Neural crest cell (in vitro differentiated cells): ENCODE data around the gene LPCAT2. TPM values are rescaled to one million over a fixed set of nuclear protein-coding genes. Genes with fewer than 3 reads are reported as not detected.

ENCODE experiments used
- DNase-seq: peaks from one replicate; pipeline ENCODE4 v3.0.0; 2021; ENCODE audit warnings: low read depth, mixed read lengths, low spot score
- H3K27ac Mint-ChIP-seq: one replicate; pipeline ENCODE4 v1.8.0; 2021; ENCODE audit warnings: mild to moderate bottlenecking, mixed read lengths; ENCODE audit not compliant: unreplicated experiment
- H3K27me3 Mint-ChIP-seq: 2 replicates; pipeline ENCODE4 v1.8.0; 2021; ENCODE audit warnings: low read depth, mild to moderate bottlenecking, mixed read lengths
- H3K36me3 Mint-ChIP-seq: 2 replicates; pipeline ENCODE4 v1.8.0; 2021; ENCODE audit warnings: low read depth, mild to moderate bottlenecking, mixed read lengths
- H3K4me1 Mint-ChIP-seq: 2 replicates; pipeline ENCODE4 v1.8.0; 2021; ENCODE audit warnings: mixed read lengths
- H3K4me3 Mint-ChIP-seq: one replicate; pipeline ENCODE4 v1.8.0; 2021; ENCODE audit warnings: mild to moderate bottlenecking, mixed read lengths
- H3K9me3 Mint-ChIP-seq: 2 replicates; pipeline ENCODE4 v1.8.0; 2021; ENCODE audit warnings: mixed read lengths
- CTCF ChIP-seq: fragments of 200-600 bp; sonication (generic); conservative IDR thresholded peaks from 2 replicates; pipeline ENCODE4 v1.5.0; 2021; ENCODE audit warnings: antibody characterized with exemption, mild to moderate bottlenecking
- total RNA-seq: library from RNA; stranded (reverse); gene quantifications from 2 replicates; pipeline ENCODE4 v1.2.1, GENCODE V29; 2021

The LPCAT2 gene
- total RNA-seq, 1 donor from 2014 or later, result 7.2 TPM

DNA sequence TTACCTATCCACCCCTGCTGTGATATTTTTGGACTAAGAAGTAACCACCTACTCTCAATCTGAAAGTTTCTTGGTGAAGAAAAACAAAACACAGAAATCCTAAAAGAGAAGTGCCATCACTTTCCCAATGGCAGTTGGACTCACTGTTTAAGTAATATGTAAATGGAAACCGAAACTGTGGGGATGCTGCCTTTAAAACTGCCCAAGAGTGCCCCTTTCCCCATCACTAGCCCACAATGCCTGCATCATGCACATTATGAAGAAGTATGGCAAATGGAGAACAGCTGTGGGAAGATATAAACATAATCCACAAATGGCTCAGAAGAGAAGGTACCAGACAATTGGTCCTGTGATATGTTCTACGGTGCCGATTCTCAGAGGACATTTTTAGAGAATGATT, 113.4 kb downstream of the LPCAT2 start:
- Mint-ChIP-seq H3K27ac (no peak overlapping the region), H3K4me1 (no peaks in the 10 kb centered on the region), H3K36me3 (no peaks in the 10 kb centered on the region), H3K9me3 (peaks cover 2% of the 10 kb centered on the region), H3K27me3 (peaks cover 6% of the 10 kb centered on the region), H3K4me3 (no peak overlapping the region)
- no peak for DNase-seq
- TF ChIP-seq CTCF, result no peak

GRCh38 chr16:55622930-55623561, 114.2 kb downstream of the LPCAT2 start:
- Mint-ChIP-seq H3K9me3 (peaks cover 5% of the 10 kb centered on the region), H3K27ac (no peak overlapping the region), H3K36me3 (no peaks in the 10 kb centered on the region), H3K4me3 (no peak overlapping the region), H3K27me3 (peaks cover 6% of the 10 kb centered on the region), H3K4me1 (no peaks in the 10 kb centered on the region)
- TF ChIP-seq CTCF, result peak; percentile 47
- DNase-seq, result no peak

DNA sequence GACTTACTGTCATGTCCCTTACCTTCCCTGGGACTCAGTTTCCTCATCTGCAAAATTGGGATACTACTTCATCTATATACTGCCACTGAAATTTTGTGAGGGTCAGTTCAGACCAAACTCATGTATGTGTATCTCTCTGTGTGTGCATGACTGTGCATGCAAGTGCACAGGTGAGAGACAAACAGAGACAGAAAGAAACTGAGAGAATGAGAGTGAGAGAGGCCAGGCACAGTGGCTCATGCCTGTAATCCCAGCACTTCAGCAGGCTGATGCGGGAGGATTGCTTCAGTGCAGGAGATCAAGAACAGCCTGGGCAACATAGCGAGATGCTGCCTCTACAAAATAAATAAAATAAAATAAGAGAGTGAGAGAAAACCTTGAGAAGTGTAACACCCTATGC, 114.8 kb downstream of the LPCAT2 start:
- DNase-seq, result no peak
- no peaks in the 10 kb centered on the region for H3K36me3 Mint-ChIP-seq
- peaks cover 6% of the 10 kb centered on the region for H3K27me3 Mint-ChIP-seq
- peaks cover 5% of the 10 kb centered on the region for H3K9me3 Mint-ChIP-seq
- no peaks in the 10 kb centered on the region for H3K4me1 Mint-ChIP-seq
- H3K4me3 Mint-ChIP-seq, result no peak overlapping the region
- TF ChIP-seq CTCF, result no peak
- no peak overlapping the region for H3K27ac Mint-ChIP-seq

DNA sequence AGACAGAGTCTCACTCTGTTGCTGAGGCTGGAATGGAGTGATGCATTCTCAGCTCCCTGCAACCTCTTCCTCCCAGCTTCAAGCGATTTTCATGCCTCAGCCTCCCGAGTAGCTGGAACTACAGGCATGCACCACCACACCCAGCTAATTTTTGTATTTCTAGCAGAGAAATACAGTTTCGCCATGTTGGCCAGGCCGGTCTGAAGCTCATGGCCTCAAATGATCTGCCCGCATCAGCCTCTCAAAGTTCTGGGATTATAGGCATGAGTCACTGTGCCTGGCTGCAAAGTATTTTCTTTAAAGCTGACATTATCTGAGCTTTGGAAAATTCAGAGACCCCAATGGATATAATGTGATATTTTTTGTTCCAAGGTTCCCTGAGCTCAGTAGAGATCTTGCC, 115.8 kb downstream of the LPCAT2 start:
- no peak for TF ChIP-seq CTCF
- Mint-ChIP-seq H3K27me3 (no peaks in the 10 kb centered on the region), H3K36me3 (no peaks in the 10 kb centered on the region), H3K27ac (no peak overlapping the region), H3K4me1 (no peaks in the 10 kb centered on the region), H3K9me3 (peaks cover 3% of the 10 kb centered on the region), H3K4me3 (no peak overlapping the region)
- no peak for DNase-seq

DNA sequence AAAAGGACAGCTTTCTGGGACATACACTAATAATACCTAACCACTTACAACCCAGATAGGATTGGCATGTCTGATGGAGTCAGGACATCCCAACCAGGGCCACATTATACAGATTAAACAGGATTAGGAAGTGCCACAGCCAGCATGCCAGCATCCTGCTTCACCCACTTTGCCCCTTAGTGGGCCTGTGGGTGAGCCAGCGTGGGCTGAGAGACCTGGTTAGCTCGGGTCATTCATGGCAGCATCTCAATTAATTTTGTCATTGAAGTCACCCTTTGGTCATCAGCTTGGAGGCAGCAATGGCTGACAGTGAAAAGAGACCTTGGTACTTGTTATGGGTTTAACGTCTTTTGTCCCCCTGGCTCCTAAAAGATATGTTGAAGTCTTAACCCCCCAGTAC, 117.0 kb downstream of the LPCAT2 start:
- no peak for DNase-seq
- TF ChIP-seq CTCF, result no peak
- H3K36me3 Mint-ChIP-seq, result no peaks in the 10 kb centered on the region
- H3K4me3 Mint-ChIP-seq, result no peak overlapping the region
- H3K27me3 Mint-ChIP-seq, result no peaks in the 10 kb centered on the region
- H3K4me1 Mint-ChIP-seq, result no peaks in the 10 kb centered on the region
- H3K27ac Mint-ChIP-seq, result no peak overlapping the region
- H3K9me3 Mint-ChIP-seq, result peaks cover 6% of the 10 kb centered on the region
